HG03520 (cell line): Measurements from ENCODE around the gene GPT2.
"Not testable (repeated sequence)": the region's sequence is repeated elsewhere in the genome, so short reads cannot be mapped to it uniquely, and the experiment has no call there.

Experiments
- ATAC-seq: cut with Tn5 transposase; IDR thresholded peaks from one replicate; pipeline ENCODE4 v1.9.1; 2021; ENCODE audit warnings: mild to moderate bottlenecking, moderate library complexity; ENCODE audit not compliant: unreplicated experiment

GPT2 gene

DNA sequence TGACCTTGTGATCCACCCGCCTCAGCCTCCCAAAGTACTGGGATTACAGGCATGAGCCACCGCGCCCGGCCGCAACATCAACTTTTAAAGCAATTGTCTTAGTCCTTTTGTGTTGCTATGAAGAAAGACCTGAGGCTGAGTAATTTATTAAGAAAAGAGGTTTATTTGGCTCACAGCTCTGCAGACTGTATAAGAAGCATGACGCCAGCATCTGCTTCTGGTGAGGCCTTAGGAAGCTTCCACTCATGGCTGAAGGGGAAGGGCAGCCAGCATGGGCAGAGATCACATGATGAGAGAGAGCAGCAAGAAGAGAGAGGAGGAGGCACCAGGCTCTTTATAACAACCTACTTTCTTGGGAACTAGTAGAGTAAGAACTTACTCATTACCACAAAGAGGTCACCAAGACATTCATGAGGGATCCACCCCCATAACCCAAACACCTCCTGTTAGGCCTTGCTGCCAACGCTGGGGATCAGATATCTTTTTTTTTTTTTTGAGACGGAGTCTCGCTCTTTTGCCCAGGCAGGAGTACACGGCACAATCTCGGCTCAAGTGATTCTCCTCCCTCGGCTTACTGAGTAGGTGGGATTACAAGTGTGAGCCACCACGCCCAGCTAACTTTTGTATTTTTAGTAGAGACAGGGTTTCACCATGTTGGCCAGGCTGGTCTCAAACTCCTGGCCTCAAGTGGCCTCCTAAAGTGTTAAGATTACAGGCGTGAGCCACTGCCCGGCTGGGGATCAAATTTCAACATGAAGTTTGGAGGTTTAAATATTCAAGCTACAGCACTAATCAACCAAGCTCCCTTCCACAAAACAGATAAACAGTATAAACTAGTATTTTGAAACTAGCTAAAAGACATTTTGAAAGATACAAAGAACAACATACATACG lies 21.4 kb upstream of the GPT2 start:
- no peak for ATAC-seq

DNA sequence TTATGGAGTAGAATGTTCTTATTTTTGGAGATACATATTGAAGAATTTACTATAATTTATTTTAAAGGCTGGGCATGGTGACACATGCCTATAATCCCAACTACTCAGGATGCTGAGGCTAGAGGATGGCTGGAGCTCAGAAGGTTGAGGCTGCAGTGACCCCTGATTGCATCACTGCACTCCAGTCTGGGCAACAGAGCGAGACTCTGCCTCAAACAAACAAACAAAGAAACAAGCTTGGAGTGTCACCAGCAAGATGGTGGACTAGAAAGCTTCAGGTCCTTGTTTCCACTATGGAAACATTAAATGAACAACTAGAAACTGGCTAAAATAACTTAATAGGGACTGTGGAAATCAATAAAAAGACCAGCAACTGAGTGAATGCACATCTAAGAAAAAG lies 17.9 kb upstream of the GPT2 start:
- no peak for ATAC-seq

DNA sequence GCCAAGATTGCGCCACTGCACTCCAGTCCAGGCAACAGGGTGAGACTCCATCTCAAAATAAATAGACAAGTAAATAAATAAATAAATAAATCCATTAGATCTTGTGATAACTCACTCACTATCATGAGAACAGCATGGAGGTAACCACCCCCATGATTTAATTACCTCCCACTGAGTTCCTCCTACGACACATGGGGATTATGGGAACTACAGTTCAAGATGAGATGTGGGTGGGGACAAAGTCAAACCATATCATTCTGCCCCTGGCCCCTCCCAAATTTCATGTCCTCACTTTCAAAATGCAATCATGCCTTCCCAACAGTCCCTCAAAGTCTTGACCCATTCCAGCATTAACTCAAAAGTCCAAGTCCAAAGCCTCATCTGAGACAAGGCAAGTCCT lies 16.7 kb upstream of the GPT2 start:
- ATAC-seq, result not testable (repeated sequence)

DNA sequence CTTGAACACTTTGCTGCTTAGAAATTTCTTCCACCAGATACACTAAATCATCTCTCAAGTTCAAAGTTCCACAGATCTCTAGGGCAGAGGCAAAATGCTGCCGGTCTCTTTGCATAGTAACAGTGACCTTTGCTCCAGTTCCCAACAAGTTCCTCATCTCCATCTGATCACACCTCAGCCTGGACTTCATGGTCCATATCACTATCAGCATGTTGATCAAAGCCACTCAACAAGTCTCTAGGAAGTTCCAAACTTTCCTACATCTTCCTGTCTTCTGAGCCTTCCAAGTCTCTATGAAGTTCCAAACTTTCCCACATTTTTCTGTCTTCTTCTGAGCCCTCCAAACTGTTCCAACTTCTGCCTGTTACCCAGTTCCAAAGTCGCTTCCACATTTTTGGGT lies 15.3 kb upstream of the GPT2 start:
- ATAC-seq, result not testable (repeated sequence)

DNA sequence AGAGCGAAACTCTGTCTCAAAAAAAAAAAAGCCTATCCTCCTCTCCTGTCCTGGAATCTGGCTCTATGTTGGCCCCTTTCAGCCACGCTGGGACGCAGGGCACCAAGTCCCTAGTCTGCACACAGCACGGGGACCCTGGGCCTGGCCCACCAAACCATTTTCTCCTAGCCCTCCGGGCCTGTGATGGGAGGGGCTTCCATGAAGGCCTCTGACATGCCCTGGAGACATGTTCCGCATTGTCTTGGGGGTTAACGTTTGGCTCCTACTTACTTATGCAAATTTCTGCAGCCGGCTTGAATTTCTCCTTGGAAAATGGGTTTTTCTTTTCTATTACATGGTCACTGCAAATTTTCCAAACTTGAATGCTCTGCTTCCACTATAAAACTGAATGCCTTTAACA lies 12.6 kb upstream of the GPT2 start:
- no peak for ATAC-seq

DNA sequence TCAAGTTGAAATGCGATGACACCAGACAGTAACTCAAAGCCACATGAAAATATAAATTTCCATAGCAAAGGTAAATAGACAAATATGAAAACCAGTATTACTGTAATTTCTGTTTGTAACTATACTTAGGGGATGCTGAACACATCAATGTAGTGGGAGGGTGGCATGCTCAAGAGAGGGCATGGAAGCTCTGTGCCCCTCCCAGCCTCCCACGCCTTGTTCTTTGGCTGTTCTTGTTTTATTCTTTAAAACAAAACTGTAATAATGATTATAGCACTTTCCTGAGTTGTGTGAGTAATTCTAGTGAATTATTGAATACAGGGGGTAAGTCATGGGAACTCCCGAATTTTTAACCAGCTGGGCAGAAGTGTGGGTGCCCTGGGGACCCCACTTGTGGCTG lies 11.0 kb upstream of the GPT2 start:
- no peak for ATAC-seq

DNA sequence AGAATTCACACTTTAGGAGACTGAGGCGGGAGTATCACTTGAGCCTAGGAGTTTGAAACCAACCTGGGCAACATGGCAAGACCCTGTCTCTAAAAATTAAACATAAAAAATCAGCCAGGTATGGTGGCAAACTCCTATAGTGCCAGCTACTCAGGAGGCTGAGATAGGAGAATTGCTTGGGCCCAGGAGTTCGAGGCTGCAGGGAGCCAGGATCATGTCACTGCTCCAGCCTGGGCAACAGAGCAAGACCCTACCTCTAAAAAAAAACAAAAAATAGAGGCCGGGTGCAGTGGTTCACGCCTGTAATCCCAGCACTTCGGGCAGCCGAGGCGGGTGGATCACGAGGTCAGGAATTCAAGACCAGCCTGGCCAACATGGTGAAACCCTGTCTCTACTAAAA lies 8.9 kb upstream of the GPT2 start:
- no peak for ATAC-seq

DNA sequence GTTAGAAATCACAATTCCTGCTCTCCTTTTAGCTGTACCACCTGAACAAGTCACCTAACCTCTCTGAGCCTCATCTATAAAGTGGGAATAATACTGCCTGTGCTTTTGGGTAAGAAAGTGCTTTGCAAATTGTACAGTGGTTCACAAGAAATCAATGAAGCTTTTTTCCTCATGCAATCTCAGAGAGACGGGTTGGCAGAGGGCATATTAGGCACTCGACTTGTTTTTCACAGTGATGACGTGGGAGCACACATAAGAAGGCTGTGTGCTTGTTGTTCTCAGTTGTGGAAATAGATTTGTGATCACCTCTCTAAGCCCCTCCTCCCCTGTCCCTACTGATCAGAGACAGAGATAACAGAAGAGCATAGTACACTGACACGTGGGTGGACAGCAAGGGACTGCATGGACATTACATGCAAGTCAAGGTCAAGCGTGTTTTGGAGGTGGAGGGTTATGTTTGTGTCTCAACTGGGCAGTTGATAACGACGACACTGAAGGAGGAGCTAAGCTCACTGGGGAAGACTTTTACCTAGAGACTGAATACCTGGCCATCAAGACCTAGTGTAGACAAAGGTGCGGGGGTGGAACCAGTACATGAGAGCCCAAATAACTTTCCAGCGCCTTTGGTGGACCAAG lies 1.7 kb upstream of the GPT2 start:
- no peak for ATAC-seq

DNA sequence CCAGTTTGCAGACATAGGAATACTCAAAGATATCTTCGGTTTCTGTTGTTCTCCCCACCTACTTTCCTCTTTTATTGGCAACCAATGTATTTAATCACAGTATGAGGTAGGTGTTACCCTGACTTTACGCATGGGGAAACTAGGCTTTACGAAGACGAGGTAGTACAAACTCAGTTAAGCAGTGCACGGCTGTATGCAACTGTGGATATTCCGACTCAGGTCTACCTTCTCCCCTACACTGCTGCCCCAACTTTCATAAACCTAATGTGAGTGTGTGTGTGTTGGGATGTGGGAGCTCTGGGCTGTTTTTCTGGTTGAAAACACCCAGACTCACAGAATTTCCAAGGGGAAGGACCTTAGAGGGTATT lies 1.2 kb upstream of the GPT2 start:
- ATAC-seq, result no peak

DNA sequence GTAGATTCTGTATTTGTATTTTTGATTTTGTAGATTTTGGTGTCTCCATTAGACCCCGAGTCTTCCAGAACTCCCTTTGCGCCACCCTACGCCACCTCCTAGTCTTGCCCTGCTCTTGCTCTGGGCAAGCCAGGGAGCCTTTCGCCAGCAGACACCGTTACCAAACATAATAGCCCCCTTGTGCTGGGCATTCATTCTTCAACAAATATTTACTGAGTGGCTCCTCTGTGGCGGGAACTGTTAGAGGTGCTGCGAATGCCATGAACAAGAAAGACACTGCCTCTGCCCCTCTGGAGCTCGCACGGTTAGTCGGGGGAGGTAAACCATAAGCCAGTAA lies 841 bp upstream of the GPT2 start:
- no peak for ATAC-seq

DNA sequence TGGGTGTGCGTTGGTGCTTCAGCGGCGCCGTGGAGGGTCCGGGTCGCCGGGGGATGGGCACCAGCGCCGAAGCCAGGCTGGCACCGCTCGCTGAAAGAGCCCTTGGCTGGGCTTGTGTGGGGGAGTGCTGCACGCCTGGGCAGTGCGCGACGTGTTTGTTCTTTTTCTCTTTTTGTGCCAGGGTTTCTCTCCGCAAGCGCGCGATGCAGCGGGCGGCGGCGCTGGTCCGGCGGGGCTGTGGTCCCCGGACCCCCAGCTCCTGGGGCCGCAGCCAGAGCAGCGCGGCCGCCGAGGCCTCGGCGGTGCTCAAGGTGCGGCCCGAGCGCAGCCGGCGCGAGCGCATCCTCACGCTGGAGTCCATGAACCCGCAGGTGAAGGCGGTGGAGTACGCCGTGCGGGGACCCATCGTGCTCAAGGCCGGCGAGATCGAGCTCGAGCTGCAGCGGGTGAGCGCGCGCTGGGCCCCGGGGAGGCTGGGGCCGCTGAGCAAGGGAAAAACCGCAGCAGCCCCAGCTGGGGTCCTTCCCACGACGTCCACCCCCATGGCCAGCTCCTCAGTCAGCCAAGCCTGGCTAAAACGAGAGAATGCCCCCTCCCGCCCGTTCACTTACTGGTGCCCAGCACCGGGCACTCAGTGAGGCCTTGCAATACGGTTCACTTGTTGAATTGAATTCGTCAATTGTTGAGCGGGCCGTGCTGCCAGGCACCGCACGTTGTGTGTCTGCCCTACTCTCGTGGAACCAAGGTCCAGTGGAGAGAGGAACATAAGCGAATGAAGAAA lies 541 bp downstream of the GPT2 start:
- no peak for ATAC-seq

DNA sequence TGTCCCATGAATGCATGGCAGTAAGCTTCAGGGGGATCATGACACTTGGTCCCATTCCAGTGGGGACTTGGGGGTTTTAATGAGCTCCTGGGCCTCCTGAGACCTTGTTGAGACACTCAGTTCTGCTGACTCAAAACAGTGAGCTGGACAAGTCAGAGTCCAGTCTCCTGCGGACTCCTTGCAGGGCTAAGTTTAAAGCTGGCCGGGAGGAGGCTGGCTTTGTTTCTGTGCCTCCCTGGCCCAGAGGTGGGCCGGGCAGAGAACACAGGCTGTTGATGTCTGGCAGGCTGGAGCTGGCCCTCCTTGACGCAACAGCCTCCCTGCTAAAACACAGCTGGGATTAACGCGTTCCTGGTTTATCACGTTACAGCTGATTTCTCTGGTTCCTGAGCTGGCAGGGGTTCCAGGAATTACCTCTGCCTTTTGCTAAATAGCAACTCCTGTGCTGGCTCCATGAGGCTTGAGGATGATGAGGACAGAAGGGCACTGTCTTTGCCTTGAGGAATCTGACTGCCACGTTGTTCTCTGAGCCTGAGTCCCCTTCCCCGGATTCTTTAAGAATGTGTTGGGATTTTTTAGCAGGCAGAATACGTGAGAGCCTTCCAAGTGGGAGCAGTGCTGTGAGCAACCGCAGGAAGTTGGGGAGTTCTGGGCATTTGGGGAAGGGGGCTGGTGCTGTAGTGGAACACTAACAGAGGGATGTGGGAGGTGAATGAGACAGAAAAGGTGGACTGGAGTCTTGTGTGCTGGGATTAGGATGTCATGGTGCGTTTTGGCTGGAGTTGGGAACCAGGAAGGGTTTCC lies 2.0 kb downstream of the GPT2 start:
- no peak for ATAC-seq

DNA sequence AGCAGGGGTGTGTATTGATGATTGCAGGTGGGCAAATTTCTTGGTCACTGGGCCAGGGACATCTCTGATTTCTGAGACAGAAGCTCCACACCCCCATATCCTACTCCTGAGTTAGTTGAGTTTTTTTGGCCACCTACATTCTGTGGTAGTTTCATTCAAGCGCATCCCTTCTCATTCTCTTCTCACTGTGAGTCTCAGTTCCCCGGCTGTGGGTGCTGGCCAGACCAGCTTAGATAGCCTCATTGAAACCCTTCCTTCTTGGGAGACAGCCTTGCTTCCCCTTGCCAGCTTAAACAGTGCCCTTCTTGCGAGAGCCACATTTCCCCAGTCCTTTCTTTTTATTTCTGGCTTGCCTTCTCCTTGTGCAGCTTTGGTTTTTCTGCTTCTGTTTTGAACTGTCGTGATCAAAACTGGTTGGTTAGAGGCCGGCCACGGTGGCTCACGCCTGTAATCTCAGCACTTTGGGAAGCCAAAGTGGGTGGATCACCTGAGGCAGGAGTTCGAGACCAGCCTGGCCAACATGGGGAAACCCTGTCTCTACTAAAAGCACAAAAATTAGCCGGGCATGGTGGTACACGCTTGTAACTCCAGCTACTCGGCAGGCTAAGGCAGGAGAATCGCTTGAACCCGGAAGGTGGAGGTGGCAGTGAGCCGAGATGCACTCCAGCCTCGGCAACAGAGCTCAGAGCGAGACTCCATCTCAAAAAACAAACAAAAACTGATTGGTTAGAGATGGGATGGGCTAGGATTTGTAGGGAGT lies 2.8 kb downstream of the GPT2 start:
- ATAC-seq, result no peak

DNA sequence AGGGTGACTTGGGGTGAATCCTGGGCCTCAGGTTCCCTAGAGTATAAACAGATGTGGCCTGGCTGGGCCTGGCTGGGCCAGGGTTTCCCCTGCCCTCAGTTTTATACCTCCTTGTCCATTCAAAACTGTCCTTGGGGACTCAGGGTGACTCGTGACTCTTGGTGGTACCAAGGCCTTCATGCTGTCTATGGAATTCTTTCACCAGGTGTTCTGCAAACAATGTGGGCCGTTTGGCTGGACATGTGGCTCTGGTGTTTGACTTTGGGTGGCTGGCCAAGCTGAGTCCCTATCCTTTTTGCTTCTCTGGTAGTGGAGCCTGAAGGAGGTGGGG lies 3.3 kb downstream of the GPT2 start:
- no peak for ATAC-seq

DNA sequence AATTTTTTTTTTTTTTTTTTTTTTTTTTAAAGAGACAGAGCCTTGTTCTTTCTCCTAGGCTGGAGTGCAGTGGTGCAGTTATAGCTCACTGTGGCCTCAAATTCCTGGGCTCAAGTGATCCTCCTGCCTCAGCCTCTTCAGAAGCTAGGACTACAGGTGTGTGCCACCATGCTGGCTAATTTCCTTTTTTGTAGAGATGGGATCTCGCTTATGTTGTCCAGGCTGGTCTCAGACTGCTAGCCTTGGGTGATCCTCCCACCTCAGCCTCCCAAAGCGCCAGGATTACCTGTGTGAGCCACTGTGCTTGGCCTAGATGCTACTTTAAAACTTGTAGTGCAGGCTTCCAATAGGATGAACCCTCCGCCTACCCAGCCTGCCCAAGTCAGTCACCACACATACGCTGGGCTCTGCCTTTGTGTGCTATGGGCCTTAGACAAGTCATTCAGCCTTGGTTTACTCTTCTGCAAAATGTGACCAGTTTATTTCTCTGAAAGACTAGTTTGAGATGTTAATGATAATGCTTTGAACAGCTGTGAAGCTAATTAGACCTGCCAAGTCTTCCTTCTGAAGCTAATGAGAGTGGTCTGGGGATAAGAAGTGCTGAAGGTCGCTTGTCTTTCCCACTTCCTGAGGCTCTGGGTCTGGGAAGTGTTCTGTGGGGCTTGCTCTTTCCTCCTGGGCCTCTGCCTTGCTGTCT lies 5.2 kb downstream of the GPT2 start:
- ATAC-seq, result peak; percentile 14

DNA sequence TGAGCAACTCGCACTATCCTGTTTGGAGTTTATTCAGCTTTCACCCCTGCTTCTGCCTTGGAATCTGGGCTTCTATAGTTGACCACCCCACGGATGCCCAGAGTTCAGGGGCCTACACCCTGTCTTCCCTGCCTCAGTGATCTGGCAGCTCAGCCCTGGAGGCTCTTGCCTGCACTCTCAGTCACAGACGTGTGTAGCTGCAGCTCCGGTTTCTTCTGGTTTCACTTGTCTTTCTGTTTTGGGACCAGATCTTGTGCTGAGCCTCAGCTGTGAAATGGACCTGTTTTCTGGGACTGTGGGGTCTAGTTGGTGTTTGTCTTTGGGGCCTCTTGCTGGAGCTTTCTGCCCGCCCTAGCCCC lies 5.8 kb downstream of the GPT2 start:
- peak; percentile 67 for ATAC-seq

DNA sequence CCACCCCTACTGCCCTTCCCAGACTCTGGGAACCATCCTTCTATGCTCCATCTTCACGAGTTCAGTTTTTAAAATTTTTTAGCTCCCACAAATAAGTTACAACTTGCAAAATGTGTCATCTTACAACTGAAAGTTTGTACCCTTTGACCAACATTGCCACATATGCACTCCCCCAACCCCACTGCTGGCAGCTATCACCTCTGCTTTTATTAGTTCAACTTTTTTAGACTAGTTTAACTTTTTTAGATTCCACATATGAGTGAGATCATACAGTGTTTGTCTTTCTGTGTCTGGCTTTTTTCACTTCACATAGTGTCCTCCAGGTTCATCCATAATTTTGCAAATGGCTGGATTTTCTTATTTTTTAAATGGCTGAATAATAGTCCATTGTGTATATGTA lies 7.7 kb downstream of the GPT2 start:
- no peak for ATAC-seq

DNA sequence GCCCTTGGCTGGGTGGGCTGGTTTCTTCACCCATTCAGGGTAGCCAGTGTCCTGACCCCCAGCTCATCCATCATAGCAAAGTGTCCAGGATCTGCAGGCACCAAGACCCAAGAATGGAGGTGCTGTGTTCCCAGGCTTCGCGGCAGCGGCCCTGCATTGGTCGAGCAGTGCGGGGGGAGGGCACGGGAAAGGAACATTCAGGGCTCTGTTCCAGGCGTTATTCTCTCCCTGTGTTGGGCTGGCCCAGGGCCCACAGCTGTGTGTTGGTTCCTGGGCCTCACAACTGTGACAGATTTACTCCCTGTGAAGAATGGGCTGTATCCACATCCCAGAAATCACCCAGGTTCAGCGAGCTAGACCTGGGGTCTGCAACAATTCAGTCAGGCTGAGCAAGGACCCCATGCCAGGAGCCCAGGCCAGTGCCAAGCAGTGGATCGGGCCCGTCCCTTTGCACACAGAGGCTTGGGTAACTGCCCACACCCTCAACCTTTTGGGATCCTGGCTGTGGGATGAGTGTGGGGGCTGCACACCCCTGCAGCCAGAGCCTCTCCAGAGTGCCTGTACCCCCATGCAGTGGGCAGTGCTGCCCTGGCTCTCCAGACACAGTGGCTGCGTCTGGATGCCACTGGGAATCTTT lies 10.0 kb downstream of the GPT2 start:
- ATAC-seq, result no peak
